Heart right ventricle (tissue), 16 donors: Measurements from ENCODE around the gene COASY. TPM values are rescaled to one million over a fixed set of nuclear protein-coding genes. Genes with fewer than 3 reads are reported as not detected.
"Not testable (repeated sequence)": the region's sequence is repeated elsewhere in the genome, so short reads cannot be mapped to it uniquely, and the experiment has no call there.

Source experiments
- ATAC-seq, 8 donors: fragments of 200-7000 bp; cut with Tn5 transposase; one replicate each; pipeline ENCODE4 v1.9.1; 2020; ENCODE audit warnings: mild to moderate bottlenecking in 8 of 8, moderate library complexity in 8 of 8, moderate number of reproducible peaks in 1 of 8
- DNase-seq, 2 donors: peaks; one replicate each; pipeline ENCODE4 v3.0.0-alpha.2; 2020
- H3K27ac ChIP-seq, 10 donors: fragments of 200-600 bp; sonication (generic) in 2 of 10; one replicate each; pipeline versions ENCODE4 v1.5.0 to v1.8.0; 2020 to 2022; ENCODE audit warnings: mild to moderate bottlenecking in 3 of 10
- H3K27me3 ChIP-seq, 7 donors: fragments of 200-600 bp; one replicate each; pipeline ENCODE4 v1.8.0; 2021 to 2022; ENCODE audit warnings: mild to moderate bottlenecking in 2 of 7
- H3K36me3 ChIP-seq, 9 donors: fragments of 200-600 bp; sonication (generic) in 1 of 9; one replicate each; pipeline versions ENCODE4 v1.5.0 to v1.8.0; 2020 to 2022; ENCODE audit warnings: mild to moderate bottlenecking in 2 of 9
- H3K4me1 ChIP-seq, 9 donors: fragments of 200-600 bp; sonication (generic) in 1 of 9; one replicate each; pipeline versions ENCODE4 v1.5.0 to v1.8.0; 2020 to 2022; ENCODE audit warnings: mild to moderate bottlenecking in 4 of 9
- H3K4me3 ChIP-seq, 10 donors: fragments of 200-600 bp; sonication (generic) in 2 of 10; one replicate each; pipeline versions ENCODE4 v1.5.0 to v1.8.0; 2020 to 2022; ENCODE audit warnings: mild to moderate bottlenecking in 7 of 10, moderate library complexity in 2 of 10
- H3K9me3 ChIP-seq, 11 donors: fragments of 200-600 bp in 10 of 11; sonication (generic) in 2 of 11; one replicate each; pipeline versions ENCODE4 v1.5.0 to v1.8.0; 2013 to 2022; ENCODE audit warnings: mild to moderate bottlenecking in 2 of 11, control low read depth in 1 of 11, moderate library complexity in 1 of 11
- WGBS, 2 donors: extraction: QIAGEN DNeasy Blood & Tissue Kit; methylation state at CpG; one replicate each; pipeline ENCODE4 v1.1.7; 2013; ENCODE audit warnings: inconsistent platforms in 1 of 2; 5-methylcytosine and 5-hydroxymethylcytosine counted together
- intact Hi-C, 10 donors: fragments of 100-400 bp; cut with DNase I; formaldehyde crosslinking; loops; one replicate each; pipeline versions ENCODE4 v1.11.1 to v1.14.2; 2022
- polyA plus RNA-seq, 2 donors: library from polyadenylated mRNA; stranded (reverse); fragments of 200-250 nt; gene quantifications; one replicate each; pipeline ENCODE4 v1.2.3, GENCODE V29; 2013
- total RNA-seq, 10 donors: library from RNA; stranded (reverse); fragmentation: NEBNext Ultra II Directional in 3 of 10; extraction: Animal tissue kit (Norgen Biotek cat#: 25700) in 3 of 10; gene quantifications; one replicate each; pipeline versions ENCODE4 v1.2.1 to v1.2.4, GENCODE V29; 2021 to 2023
- TF ChIP-seq, protein P1 (sequence below), 9 donors: fragments of 200-600 bp; sonication (generic) in 2 of 9; IDR thresholded peaks; one replicate each; pipeline versions ENCODE4 v1.5.0 to v1.8.0; 2021 to 2022; ENCODE audit warnings: antibody characterized with exemption in 9 of 9, mild to moderate bottlenecking in 5 of 9, moderate library complexity in 1 of 9
- donor health status: Arrhythmogenic right ventricular cardiomyopathy.
- donor health status: ischemic (EF 13 %, LVEDD 7.1; RV severe dilation, severe dysfunction).
- donor health status: healthy with polysubstance abuse.
- donor health status: DM: no; HTN: yes; CAD: no.
- donor health status: DM: no; HTN: no; CAD: no.
- donor health status: ischemic (EF 25% LVEDD 6.9; RV normal size, moderate dysfunction).
- donor health status: ischemic (EF 25% LVEDD 5.7; RV mildly dilated, moderate dysfunction).
- donor health status: healthy.
- donor health status: DM: yes; HTN: yes; CAD: no.
- donor health status: Ischemic cardiomyopathy.
- donor health status: ischemic (EF 35%, LVEDD 5.7; RV mildly dilated, moderate dysfunction).
- donor health status: nonischemic (EF 11% LVEDD 7.7; RV severe dilation, severe dysfunction).
- donor health status: DM: yes; HTN: yes; CAD: no.
- donor health status: PGD.
- donor health status: ischemic (EF 29% LVEDD 5.4; RV normal size, mild dysfunction).
- donor health status: nonischemic (EF 23%, LVEDD 6.1; RV moderate dilation, normal function).

COASY gene
- total and polyA plus RNA-seq, 12 donors: 29.7 to 56.9 (median 34.5) TPM

DNA sequence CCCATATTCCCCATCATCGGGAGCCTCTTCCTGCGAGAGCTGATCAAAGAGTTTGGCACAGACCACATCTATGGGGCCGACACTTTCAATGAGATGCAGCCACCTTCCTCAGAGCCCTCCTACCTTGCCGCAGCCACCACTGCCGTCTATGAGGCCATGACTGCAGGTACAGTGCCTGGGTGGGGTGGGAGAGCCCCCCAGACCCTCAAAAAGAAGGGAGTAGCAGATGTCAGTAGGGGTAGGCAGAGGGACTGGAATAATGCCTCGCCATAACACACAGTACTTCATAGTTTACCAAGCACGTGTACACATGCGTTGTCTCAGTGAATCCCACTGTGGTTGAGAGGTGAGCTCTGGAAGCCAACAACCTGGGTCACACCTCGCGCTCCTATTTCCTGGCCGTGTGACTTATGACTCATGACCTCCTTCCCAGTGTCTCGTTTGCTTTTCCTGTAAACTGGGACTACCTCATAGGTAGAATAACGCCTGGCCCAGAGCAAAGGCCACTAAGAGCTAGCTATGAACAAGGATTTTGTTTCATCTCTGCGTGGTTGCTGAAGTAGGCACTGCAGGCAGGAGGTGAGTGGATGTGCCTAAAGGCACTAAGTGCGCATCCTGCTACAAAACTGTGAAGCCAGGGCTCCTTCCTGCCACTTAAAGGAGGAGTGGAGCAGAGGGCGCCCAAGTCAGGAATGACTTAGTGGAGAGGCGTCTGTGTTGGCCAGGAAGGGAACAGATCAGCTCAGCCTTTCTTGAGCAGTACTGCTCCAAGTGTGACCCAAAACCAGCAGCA is 20.7 kb upstream of the COASY start:
- 80 to 81% methylated on average over 17 of the region's 17 CpGs for WGBS, 2 donors
- TF ChIP-seq, protein P1, sequence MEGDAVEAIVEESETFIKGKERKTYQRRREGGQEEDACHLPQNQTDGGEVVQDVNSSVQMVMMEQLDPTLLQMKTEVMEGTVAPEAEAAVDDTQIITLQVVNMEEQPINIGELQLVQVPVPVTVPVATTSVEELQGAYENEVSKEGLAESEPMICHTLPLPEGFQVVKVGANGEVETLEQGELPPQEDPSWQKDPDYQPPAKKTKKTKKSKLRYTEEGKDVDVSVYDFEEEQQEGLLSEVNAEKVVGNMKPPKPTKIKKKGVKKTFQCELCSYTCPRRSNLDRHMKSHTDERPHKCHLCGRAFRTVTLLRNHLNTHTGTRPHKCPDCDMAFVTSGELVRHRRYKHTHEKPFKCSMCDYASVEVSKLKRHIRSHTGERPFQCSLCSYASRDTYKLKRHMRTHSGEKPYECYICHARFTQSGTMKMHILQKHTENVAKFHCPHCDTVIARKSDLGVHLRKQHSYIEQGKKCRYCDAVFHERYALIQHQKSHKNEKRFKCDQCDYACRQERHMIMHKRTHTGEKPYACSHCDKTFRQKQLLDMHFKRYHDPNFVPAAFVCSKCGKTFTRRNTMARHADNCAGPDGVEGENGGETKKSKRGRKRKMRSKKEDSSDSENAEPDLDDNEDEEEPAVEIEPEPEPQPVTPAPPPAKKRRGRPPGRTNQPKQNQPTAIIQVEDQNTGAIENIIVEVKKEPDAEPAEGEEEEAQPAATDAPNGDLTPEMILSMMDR (IDR thresholded peaks at IDR 0.05): no peak
- DNase-seq (no peak), ATAC-seq (no peak)
- Histone ChIP-seq H3K4me1 (peaks cover 0 to 14% (median 10%) of the 10 kb centered on the region in 9 donors), H3K36me3 (peaks cover 0 to 71% (median 22%) of the 10 kb centered on the region in 9 donors), H3K27me3 (no peaks in the 10 kb centered on the region), H3K4me3 (no peak overlapping the region), H3K27ac (no peak overlapping the region), H3K9me3 (no peaks in the 10 kb centered on the region)
- intact Hi-C loops: no loop called here

DNA sequence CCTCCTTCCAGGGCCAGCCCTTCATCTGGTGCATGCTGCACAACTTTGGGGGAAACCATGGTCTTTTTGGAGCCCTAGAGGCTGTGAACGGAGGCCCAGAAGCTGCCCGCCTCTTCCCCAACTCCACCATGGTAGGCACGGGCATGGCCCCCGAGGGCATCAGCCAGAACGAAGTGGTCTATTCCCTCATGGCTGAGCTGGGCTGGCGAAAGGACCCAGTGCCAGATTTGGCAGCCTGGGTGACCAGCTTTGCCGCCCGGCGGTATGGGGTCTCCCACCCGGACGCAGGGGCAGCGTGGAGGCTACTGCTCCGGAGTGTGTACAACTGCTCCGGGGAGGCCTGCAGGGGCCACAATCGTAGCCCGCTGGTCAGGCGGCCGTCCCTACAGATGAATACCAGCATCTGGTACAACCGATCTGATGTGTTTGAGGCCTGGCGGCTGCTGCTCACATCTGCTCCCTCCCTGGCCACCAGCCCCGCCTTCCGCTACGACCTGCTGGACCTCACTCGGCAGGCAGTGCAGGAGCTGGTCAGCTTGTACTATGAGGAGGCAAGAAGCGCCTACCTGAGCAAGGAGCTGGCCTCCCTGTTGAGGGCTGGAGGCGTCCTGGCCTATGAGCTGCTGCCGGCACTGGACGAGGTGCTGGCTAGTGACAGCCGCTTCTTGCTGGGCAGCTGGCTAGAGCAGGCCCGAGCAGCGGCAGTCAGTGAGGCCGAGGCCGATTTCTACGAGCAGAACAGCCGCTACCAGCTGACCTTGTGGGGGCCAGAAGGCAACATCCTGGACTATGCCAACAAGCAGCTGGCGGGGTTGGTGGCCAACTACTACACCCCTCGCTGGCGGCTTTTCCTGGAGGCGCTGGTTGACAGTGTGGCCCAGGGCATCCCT is 18.5 kb upstream of the COASY start:
- TF ChIP-seq, protein P1 (IDR thresholded peaks at IDR 0.05): no peak
- H3K27ac ChIP-seq: no peak overlapping the region
- WGBS, 2 donors: 93 to 94% methylated on average over 39 of the region's 39 CpGs
- H3K27me3 ChIP-seq: peaks cover 0 to 6% (median 0%) of the 10 kb centered on the region in 7 donors
- no peak overlapping the region for H3K4me3 ChIP-seq
- DNase-seq (no peak), ATAC-seq (no peak)
- H3K36me3 ChIP-seq: peaks cover 0 to 67% (median 22%) of the 10 kb centered on the region in 9 donors
- intact Hi-C loops: no loop called here
- no peaks in the 10 kb centered on the region for H3K9me3 ChIP-seq
- peaks cover 5 to 18% (median 11%) of the 10 kb centered on the region in 9 donors for H3K4me1 ChIP-seq

DNA sequence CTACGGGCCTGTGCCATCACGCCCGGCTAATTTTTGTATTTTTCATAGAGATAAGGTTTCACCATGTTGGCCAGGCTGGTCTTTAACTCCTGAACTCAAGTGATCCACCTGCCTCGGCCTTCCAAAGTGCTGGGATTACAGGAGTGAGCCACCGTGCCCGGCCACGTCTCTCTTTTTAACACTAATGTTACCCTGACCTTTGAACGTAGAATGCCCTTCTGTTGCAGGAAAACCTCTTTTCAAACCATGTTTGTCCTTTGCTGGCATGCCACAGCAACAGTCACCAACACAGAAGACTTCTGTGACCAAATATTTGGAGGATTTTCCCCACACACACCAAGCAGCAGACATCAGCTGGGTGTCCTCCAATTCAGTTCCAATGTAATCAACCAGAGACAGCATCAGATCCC is 17.1 kb upstream of the COASY start:
- Histone ChIP-seq H3K36me3 (peaks cover 0 to 53% (median 22%) of the 10 kb centered on the region in 9 donors), H3K4me1 (peaks cover 5 to 24% (median 18%) of the 10 kb centered on the region in 9 donors), H3K9me3 (no peaks in the 10 kb centered on the region), H3K27ac (no peak overlapping the region), H3K27me3 (peaks cover 0 to 13% (median 0%) of the 10 kb centered on the region in 7 donors), H3K4me3 (no peak overlapping the region)
- ATAC-seq (no peak), DNase-seq (no peak)
- 79 to 80% methylated on average over 8 of the region's 8 CpGs for WGBS, 2 donors
- intact Hi-C loops: no loop called here
- TF ChIP-seq, protein P1 (IDR thresholded peaks at IDR 0.05): no peak

GRCh38 chr17:42545755-42546505 is 16.0 kb upstream of the COASY start:
- H3K4me3 ChIP-seq, DNase-seq, intact Hi-C loops, H3K27ac ChIP-seq, ATAC-seq, H3K9me3 ChIP-seq: not testable (repeated sequence)
- Histone ChIP-seq H3K36me3 (peaks cover 0 to 42% (median 22%) of the 10 kb centered on the region in 9 donors), H3K27me3 (peaks cover 0 to 13% (median 0%) of the 10 kb centered on the region in 7 donors), H3K4me1 (peaks cover 5 to 24% (median 18%) of the 10 kb centered on the region in 9 donors)
- WGBS, 2 donors: 89 to 92% methylated on average over 9 of the region's 9 CpGs
